ENCODE data around the gene ZNF277.

The ZNF277 gene

GRCh38 chr7:112296432-112296831 lies 89.9 kb downstream of the ZNF277 start:
- TF ChIP-seq ZIC2 (tag by site-specific recombination; IDR thresholded peaks at IDR 0.05) (no peak), PRDM6 (tag by site-specific recombination; IDR thresholded peaks at IDR 0.05) (peak; percentile 79), ZNF362 (tag by site-specific recombination; IDR thresholded peaks at IDR 0.05) (0 out of 2 replicates have a peak, but pooled peaks have one; percentile 20), ATF2 (tag by site-specific recombination; IDR thresholded peaks at IDR 0.05; ENCODE audit: low read depth) (no peak), YY1 (tag by site-specific recombination; IDR thresholded peaks at IDR 0.05) (no peak)
- no peaks in the 10 kb centered on the region for H3K36me3 ChIP-seq (ENCODE audit: control insufficient read depth in 2 of 2, insufficient read depth in 1 of 2, low read length in 2 of 2)
- no peaks in the 10 kb centered on the region for H3K9me3 ChIP-seq (ENCODE audit: control insufficient read depth, insufficient read depth, low read depth, low read length)
- POLR2A ChIA-PET: no interaction called here
- H3K4me3 ChIP-seq (ENCODE audit: low read depth, low read length): no peak overlapping the region
- CTCF ChIA-PET: no interaction called here
- H3K27ac ChIP-seq (ENCODE audit: extremely low read depth, low read depth, low read length): no peak overlapping the region
- H3K4me1 ChIP-seq (ENCODE audit: control insufficient read depth, insufficient read depth, low read length): no peaks in the 10 kb centered on the region; the same call in 1 of the 2 replicates

GRCh38 chr7:112297681-112298080 lies 91.2 kb downstream of the ZNF277 start:
- POLR2A ChIA-PET: no interaction called here

More at GRCh38 chr7:112297681-112298080, 91.2 kb downstream of the ZNF277 start:
- TF ChIP-seq ZNF549 (tag by site-specific recombination; IDR thresholded peaks at IDR 0.05) (no peak), ZNF664 (tag by site-specific recombination; IDR thresholded peaks at IDR 0.05) (no peak), ZNF10 (tag by site-specific recombination; IDR thresholded peaks at IDR 0.05) (no peak), ZNF133 (tag by site-specific recombination; IDR thresholded peaks at IDR 0.05) (no peak), ZNF214 (tag by site-specific recombination; IDR thresholded peaks at IDR 0.05; ENCODE audit: borderline replicate concordance) (no peak), KLF9 (tag by site-specific recombination; IDR thresholded peaks at IDR 0.05; ENCODE audit: low read depth) (no peak), ZNF16 (tag by site-specific recombination; IDR thresholded peaks at IDR 0.05; ENCODE audit: low read depth) (no peak), ZNF571 (tag by site-specific recombination; IDR thresholded peaks at IDR 0.05) (no peak), ZNF175 (tag by site-specific recombination; IDR thresholded peaks at IDR 0.05) (no peak), MYNN (tag by site-specific recombination; IDR thresholded peaks at IDR 0.05; ENCODE audit: borderline replicate concordance) (no peak), KLF1 (tag by site-specific recombination; IDR thresholded peaks at IDR 0.05) (no peak), ZNF501 (tag by site-specific recombination; IDR thresholded peaks at IDR 0.05) (no peak), ZNF654 (tag by site-specific recombination; IDR thresholded peaks at IDR 0.05; ENCODE audit: low read depth) (no peak), ZBTB26 (tag by site-specific recombination; optimal IDR thresholded peaks at IDR 0.05) (no peak), ZNF132 (tag by site-specific recombination; IDR thresholded peaks at IDR 0.05; ENCODE audit: borderline replicate concordance) (no peak), ZNF449 (tag by site-specific recombination; IDR thresholded peaks at IDR 0.05) (no peak), ZNF416 (tag by site-specific recombination; IDR thresholded peaks at IDR 0.05) (no peak), HOXD13 (CRISPR knock-in tag; IDR thresholded peaks at IDR 0.05; ENCODE audit: borderline replicate concordance) (no peak), SP3 (tag by site-specific recombination; IDR thresholded peaks at IDR 0.05) (no peak)
- no peak overlapping the region for H3K4me3 ChIP-seq (ENCODE audit: low read depth, low read length)
- no peaks in the 10 kb centered on the region; the same call in 1 of the 2 replicates for H3K4me1 ChIP-seq (ENCODE audit: control insufficient read depth, insufficient read depth, low read length)
- H3K9me3 ChIP-seq (ENCODE audit: control insufficient read depth, insufficient read depth, low read depth, low read length): no peaks in the 10 kb centered on the region
- no peaks in the 10 kb centered on the region for H3K36me3 ChIP-seq (ENCODE audit: control insufficient read depth in 2 of 2, insufficient read depth in 1 of 2, low read length in 2 of 2)
- CTCF ChIA-PET: no interaction called here
- H3K27ac ChIP-seq (ENCODE audit: extremely low read depth, low read depth, low read length): no peak overlapping the region
